Left ventricle myocardium inferior (tissue), 1 donor: ENCODE results near the gene KLHL29. TPM values are rescaled to one million over a fixed set of nuclear protein-coding genes. Genes with fewer than 3 reads are reported as not detected.

ENCODE experiments used
- DNase-seq: peaks from one replicate; pipeline ENCODE4 v3.0.0-alpha.2; 2020
- H3K27ac ChIP-seq: fragments of 200-600 bp; replicated peaks from 2 replicates; pipeline ENCODE4 v1.8.0; 2021
- H3K27me3 ChIP-seq: fragments of 200-600 bp; 2 replicates; pipeline ENCODE4 v1.8.0; 2021; ENCODE audit warnings: low read depth
- H3K36me3 ChIP-seq: fragments of 200-600 bp; 2 replicates; pipeline ENCODE4 v1.8.0; 2021
- H3K4me1 ChIP-seq: fragments of 200-600 bp; 2 replicates; pipeline ENCODE4 v1.8.0; 2021
- H3K4me3 ChIP-seq: fragments of 200-600 bp; 2 replicates; pipeline ENCODE4 v1.8.0; 2021; ENCODE audit warnings: mild to moderate bottlenecking, moderate library complexity
- H3K9me3 ChIP-seq: fragments of 200-600 bp; replicated peaks from 2 replicates; pipeline ENCODE4 v1.8.0; 2021
- CTCF ChIP-seq: fragments of 200-600 bp; IDR thresholded peaks from 2 replicates; pipeline ENCODE4 v1.8.0; 2021; ENCODE audit warnings: antibody characterized with exemption, mild to moderate bottlenecking, borderline replicate concordance
- intact Hi-C: fragments of 100-400 bp; cut with micrococcal nuclease; formaldehyde crosslinking; loops from one replicate; pipeline ENCODE4 v1.11.0; 2022
- total RNA-seq: library from RNA; stranded (reverse); fragmentation: NEBNext Ultra II Directional; extraction: Animal tissue kit (Norgen Biotek cat#: 25700); gene quantifications from one replicate; pipeline ENCODE4 v1.2.1, GENCODE V29; 2021
- donor health status: DM: no; HTN: yes; CAD: no; lungs with severe emphysema.

Gene KLHL29
- total RNA-seq, 1 donor from 2014 or later, result 1.1 TPM

- DNase-seq, result no peak
- no peak for TF ChIP-seq CTCF
- no peak overlapping the region for H3K27ac ChIP-seq
- H3K4me1 ChIP-seq, result peaks cover 38% of the 10 kb centered on the region
- H3K36me3 ChIP-seq, result no peaks in the 10 kb centered on the region
- no peaks in the 10 kb centered on the region for H3K9me3 ChIP-seq
- H3K4me3 ChIP-seq, result no peak overlapping the region
- peaks cover 39% of the 10 kb centered on the region for H3K27me3 ChIP-seq
- intact Hi-C loops, result no loop called here
Measured at GRCh38 chr2:23545396-23545795, 160.4 kb downstream of the KLHL29 start.

- no peak for TF ChIP-seq CTCF
- peaks cover 39% of the 10 kb centered on the region for H3K27me3 ChIP-seq
- DNase-seq, result no peak
- intact Hi-C loops, result no loop called here
- H3K36me3 ChIP-seq, result no peaks in the 10 kb centered on the region
- peaks cover 34% of the 10 kb centered on the region for H3K4me1 ChIP-seq
- H3K4me3 ChIP-seq, result no peak overlapping the region
- no peaks in the 10 kb centered on the region for H3K9me3 ChIP-seq
- H3K27ac ChIP-seq, result no peak overlapping the region
Measured at GRCh38 chr2:23545811-23546210, 160.8 kb downstream of the KLHL29 start.

GRCh38 chr2:23546913-23547312 is 161.9 kb downstream of the KLHL29 start:
- no peaks in the 10 kb centered on the region for H3K36me3 ChIP-seq
- H3K27me3 ChIP-seq, result peaks cover 34% of the 10 kb centered on the region
- no peaks in the 10 kb centered on the region for H3K9me3 ChIP-seq
- intact Hi-C loops, result no loop called here
- peaks cover 24% of the 10 kb centered on the region for H3K4me1 ChIP-seq
- no peak for TF ChIP-seq CTCF
- no peak overlapping the region for H3K4me3 ChIP-seq
- H3K27ac ChIP-seq, result no peak overlapping the region
- no peak for DNase-seq

- Histone ChIP-seq H3K27me3 (peaks cover 34% of the 10 kb centered on the region), H3K27ac (no peak overlapping the region), H3K9me3 (no peaks in the 10 kb centered on the region), H3K4me3 (no peak overlapping the region), H3K4me1 (peaks cover 16% of the 10 kb centered on the region), H3K36me3 (no peaks in the 10 kb centered on the region)
- intact Hi-C loops, result no loop called here
- no peak for TF ChIP-seq CTCF
- DNase-seq, result no peak
Measured at GRCh38 chr2:23547725-23548124, 162.7 kb downstream of the KLHL29 start.

GRCh38 chr2:23548143-23548769 is 163.3 kb downstream of the KLHL29 start:
- peaks cover 15% of the 10 kb centered on the region for H3K4me1 ChIP-seq
- TF ChIP-seq CTCF, result no peak
- H3K27ac ChIP-seq, result no peak overlapping the region
- peaks cover 29% of the 10 kb centered on the region for H3K27me3 ChIP-seq
- no peak for DNase-seq
- H3K9me3 ChIP-seq, result no peaks in the 10 kb centered on the region
- no peak overlapping the region for H3K4me3 ChIP-seq
- intact Hi-C loops, result no loop called here
- H3K36me3 ChIP-seq, result no peaks in the 10 kb centered on the region
